Activated CD4-positive, CD25-positive, alpha-beta regulatory T cell treated with anti-CD3 and anti-CD28 coated beads, Interleukin-2, amount 50 U/mL, for 16 hours (primary cell): Measurements from ENCODE around the gene HMGN5.
A peak's percentile ranks its signal among the peaks of the same experiment; 100 is the strongest.

Experiments
- DNase-seq: peaks from one replicate; pipeline ENCODE4 v3.0.0-alpha.2; 2020; ENCODE audit warnings: low read depth, low spot score

The HMGN5 gene, protein sequence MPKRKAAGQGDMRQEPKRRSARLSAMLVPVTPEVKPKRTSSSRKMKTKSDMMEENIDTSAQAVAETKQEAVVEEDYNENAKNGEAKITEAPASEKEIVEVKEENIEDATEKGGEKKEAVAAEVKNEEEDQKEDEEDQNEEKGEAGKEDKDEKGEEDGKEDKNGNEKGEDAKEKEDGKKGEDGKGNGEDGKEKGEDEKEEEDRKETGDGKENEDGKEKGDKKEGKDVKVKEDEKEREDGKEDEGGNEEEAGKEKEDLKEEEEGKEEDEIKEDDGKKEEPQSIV

DNA sequence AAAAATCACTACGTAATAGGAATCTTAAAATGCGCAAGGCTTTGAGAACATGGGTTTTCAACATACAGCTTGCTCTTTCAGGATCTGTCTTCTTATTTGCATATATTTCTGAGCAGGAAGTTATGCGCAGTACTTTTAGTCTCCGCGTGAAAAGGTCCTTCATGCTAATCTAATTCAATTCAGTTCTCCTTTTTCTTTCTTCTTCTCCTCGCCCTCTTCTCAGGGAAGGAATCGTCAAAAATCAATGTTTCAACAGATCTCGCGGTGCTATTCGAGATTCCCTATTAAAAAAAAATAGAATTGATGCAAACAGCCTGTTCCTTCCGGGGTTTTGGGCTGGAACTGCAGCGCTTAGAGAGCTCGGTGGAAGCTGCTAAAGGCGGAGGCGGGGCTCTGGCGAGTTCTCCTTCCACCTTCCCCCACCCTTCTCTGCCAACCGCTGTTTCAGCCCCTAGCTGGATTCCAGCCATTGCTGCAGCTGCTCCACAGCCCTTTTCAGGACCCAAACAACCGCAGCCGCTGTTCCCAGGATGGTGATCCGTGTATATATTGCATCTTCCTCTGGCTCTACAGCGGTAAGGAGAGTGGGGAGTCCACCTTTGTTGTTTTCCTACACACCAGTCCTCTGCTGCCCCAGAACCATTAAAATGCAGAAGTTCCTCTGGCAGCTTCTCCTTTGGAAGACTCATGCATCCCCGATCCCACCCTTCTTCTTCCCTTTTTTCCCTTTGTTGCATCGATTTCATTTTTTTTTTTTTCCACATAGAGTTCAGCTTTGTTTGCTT lies at the start of gene HMGN5, which contains the start of gene SH3BGRL:
HMGN5 (minus strand) TSS at position 243 of the 785 bp plus-strand sequence. CDS start 80,364 bp downstream, outside the sequence.
SH3BGRL (plus strand) TSS at position 432 of the 785 bp plus-strand sequence; CDS start at position 531, 99 bp downstream.
- peak; percentile 30 for DNase-seq

DNA sequence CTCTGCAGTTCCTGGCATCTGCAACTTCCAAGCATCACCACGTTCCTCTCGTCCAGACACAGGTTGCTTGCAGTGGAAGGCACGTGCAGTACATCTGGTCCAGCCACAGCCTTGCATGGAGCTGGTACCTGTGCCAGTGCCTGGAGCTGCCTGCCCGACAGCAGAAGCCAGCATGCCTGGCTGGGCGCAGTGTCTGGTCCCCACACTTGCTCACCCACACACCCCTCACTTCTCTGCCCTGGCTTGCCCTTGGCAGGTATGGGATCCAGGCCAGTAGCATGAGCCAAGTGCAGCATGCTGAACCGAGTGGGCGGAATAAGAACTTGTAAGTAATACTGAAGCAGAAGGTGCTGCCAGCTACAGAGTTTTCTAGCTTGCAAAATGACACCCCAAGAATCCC lies 40.0 kb upstream of the HMGN5 start:
- DNase-seq: no peak

DNA sequence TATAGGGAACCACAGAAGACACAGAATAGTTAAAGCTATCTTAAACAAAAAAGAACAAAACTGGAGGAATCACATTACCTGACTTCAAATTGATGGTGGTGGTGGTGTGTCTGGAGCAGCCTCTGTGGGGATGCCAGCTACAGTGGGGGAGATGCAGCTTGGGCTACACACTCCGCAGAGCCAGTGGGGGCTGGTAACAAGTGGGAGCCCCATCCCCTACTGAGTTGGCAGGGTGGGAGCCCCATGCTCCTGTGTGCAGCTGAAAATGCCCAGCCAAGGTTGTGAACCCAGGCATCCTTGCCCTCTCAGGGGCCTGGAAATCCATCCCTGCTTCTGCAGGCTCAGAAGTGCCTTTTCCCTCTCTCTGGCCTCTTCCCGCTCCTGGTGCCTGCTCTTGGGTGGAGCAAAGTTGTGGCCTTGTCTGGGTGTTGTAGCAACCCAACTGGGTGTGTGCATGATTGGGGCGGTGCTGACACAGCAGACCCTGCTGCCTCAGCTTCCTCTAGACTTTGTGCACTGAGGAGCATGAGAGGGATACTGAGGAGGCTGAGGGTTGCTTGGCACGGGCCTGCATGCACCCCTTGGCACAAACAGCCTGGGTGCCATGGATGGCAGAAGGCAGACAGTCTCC lies 39.1 kb upstream of the HMGN5 start:
- no peak for DNase-seq

DNA sequence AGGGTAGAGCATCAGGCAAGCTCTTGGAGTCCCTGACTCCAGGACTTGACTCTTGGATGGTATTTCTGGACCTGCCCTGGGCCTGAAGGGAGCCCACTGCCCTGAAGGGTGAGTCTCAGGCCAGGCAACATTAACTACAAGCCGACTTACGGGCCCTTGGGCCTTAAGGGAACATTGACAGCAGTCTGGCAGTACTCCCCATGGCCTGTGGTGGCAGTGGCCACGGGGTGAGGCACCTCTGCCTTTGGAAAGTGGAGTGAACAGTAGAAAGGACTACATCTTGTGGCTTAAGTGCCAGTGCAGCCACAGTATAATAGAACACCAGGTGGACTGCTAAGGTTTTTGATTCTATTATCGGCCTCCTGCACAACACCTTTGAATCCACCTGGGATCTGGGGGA lies 36.5 kb upstream of the HMGN5 start:
- DNase-seq: no peak

DNA sequence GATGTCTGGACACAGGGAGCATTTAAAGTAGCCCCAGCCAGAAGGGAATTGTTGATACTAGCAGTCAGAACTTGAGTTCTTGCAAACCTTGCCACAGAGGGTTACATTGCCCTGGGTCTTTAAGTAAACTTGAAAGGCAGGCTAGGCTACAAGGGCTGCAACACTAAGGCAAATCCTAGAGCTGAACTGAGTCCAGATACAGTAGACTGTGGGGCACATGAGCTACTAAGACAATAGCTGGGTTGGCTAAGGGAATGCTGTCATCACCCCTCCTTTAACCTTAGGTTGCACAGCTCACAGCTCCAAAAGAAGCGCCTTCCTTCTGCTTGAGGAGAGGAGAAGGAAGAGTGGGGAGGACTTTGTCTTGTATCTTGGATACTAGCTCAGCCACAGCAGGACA lies 35.8 kb upstream of the HMGN5 start:
- DNase-seq: no peak

DNA sequence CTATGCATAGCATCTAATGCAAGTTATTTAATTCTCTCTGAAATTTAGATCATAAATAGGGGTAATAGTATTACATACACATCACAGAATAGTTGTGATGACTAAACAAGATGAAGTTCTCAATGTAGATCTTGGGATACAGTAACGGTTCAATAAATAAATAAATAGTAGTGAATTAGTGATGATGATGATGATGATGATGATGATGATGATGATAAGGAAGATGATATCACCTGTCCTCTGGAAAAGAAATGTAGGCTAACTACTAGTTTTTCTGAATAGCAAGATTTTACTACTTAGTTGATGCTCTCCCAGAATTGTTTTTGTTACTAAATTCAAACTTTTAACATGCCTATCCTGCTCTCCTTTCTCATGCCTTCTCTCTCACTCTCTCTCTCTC lies 30.5 kb upstream of the HMGN5 start:
- DNase-seq: no peak

DNA sequence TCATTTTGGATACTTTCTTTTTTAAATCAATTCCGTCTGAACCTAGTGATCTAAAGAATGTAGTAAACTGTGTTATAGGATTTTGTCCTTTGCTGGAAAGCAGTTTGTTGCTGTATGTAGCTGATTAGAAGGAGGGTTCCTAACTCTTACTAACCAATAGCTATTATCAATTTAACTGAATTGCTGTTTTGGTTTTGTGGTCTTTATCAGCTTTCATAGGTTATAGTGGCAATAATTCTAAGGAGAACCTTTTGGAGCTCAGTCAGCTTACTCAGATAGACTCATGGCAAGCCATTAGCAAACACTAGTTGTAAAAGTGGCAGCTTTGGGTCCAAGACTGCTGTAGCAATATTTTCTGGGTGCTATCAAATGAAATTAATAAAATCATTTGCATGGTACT lies 29.8 kb upstream of the HMGN5 start:
- DNase-seq: no peak

DNA sequence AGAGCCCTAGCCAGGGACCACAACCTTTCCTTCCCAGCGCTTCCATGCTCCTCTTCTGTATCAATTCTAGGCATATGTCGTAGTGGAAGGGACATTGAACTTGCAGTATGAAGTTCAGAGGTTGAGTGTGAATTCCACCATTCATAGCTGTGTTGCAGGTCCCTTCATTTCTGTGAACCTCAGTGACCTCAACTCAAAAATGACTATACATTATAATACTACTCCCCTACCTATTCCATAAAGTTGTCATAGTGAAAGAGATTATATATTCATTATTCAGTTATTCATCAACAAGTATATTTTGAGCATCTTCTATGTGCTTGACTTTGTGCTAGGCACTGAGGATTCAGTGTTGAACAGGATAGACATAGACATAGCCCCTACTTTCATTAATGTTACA lies 28.2 kb upstream of the HMGN5 start:
- DNase-seq: no peak

DNA sequence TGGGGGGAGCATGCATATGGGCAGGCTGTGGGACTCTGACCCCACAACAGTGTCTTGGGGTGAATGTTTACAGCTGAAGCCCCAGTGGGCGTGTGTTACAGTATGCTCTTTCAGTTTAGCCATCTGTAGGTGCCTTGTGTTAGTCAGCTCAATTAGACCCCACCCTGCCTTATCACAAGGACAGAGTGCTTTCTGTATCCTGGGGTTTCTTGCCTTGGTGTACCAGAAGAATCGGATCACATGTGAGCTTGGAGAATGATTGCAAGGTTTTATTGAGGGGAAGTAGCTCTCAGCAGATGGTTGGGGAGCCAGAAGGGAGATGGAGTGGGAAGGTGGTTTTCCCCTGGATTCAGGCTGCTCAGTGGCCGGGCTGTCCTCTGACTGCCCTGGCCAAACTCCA lies 27.5 kb upstream of the HMGN5 start:
- no peak for DNase-seq

DNA sequence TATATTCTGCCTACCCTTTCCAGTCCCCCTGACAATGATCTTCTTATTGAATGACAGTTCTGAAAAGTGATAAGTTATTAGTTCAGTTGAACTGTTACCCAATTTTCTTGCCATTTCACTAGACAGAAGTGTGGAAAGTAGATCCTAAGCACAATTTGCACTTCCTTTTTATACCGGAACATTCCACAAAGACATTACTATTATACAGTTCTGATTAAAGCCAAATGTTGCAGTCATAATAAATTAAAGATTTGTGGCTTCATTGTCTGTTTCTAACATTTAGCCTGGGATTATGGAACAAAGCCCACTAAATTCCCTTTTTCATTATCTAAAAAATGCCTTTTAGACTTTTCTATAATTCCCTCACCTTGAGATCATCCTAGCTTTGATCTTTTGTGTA lies 14.0 kb upstream of the HMGN5 start:
- DNase-seq: no peak

DNA sequence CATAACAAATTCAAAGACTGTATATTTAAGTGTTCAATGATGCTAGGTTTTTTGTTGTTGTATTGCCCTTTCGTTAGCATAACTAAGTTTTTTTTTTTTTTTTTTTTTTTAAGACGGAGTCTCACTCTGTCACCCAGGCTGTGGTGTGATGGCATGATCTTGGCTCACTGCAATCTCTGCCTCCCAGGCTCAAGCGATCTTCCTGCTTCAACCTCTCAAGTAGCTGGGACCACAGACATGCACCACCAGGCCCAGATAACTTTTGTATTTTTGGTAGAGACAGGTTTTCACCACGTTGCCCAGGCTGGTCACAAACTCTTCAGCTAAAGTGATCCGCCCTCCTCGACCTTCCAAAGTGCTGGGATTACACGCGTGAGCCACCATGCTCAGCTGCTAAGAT lies 7.2 kb upstream of the HMGN5 start:
- no peak for DNase-seq

DNA sequence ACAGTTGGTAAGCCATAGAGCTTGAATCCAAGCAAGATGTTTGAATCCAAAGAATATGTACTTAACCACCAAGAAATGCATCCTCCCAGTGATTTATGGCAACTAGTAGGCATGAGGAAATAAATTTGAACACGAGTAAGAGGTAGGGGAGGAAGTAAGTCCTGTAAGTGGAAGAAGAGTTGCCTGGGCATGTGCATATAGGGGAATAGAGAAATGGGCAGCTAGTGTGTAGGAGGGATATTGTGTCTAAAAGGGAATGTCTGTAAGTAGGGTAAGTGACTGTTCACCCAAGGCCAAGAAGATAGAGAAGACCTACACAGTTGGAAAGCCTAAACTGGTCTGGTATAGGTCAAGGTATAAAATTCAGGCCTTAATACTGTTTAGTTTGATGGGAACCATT lies 4.8 kb upstream of the HMGN5 start:
- no peak for DNase-seq

DNA sequence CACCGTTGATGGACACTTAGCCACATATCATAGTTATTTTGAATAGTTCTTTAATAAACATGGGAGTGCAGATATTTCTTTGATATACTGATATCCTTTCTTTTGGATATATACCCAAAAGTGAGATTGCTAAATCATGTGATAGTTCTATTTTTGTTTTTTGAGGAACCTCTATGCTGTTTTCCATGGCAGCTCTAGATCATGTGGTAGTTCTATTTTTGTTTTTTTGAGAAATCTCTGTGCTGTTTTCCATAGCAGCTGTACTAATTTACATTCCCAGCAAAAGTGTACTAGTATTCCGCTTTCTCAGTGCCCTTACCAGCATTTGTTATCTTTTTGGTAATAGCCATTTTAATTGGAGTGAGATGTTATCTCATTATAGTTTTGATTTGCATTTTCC lies 3.8 kb upstream of the HMGN5 start:
- no peak for DNase-seq

DNA sequence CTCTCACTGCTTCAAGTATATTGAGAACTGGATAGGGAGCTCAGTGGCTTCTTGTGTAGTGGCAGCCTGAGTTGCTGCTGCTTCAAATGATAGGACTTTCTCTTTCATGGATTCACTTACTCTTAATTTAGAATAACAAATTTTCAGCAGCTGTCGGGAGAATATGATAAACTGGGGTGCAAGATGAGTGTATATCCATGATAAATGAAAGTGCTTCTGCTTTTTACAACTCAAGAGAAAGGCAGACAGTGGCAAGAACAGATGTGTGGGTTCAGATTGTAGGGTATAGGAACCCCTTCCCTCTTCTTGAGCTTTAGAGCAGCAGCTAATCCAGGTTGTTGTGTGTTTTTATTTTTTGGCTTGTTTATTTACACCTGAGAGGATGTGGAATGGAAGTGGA lies 1.2 kb upstream of the HMGN5 start:
- DNase-seq: no peak

DNA sequence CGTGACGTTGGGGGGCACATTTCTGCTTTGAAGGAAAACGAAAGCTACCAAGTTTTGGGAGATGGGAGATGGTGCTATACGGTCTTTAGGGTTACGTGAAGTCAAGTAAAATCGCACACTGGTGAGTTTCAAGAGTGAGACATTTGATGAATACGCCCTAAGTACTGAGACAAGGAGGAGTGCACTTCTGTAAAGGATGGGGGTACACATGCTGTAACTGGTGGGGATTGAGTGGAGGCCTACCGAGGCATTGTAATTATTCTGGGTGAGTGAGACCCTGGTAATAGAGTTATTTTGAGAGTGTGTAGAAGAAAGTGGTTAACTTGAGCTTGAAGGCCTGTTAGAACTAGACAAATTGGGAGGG lies 725 bp upstream of the HMGN5 start:
- no peak for DNase-seq

DNA sequence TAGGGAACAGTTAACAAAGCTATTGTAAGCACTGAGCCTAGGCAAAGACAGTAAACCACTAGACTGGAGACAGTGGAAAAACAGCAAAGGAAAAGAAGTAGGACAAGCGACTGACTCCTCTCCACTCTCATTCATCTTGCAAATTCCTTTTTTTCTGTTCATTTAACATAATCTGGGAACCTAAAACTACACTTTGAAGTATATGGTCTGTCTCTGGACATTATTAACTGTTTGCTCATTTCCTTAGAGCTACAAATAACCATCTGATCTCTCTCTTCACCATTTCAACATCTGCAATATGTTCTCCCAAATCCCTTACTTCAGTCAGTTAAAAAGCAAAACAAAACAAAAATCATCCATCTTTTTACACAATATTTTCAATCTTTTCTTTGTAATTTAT lies 642 bp downstream of the HMGN5 start:
- DNase-seq: no peak

DNA sequence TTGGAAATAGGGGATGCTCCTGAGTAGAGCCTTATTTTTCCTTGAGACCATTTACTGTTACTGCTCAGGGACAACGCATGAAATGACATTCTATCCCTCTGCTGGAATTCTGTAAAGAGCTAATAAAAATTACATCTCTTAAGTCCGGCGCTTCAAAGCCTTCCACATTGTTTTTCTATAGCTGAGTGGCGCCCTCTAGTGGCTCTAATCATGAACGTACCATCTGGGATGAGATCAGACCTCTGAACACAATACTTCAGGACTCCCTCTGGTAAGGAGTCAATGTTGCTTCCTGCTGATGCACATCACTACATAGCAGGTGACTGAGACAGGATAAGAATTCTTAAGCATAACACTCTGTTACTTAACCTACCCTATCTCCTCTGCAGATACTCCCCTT lies 6.0 kb downstream of the HMGN5 start:
- peak; percentile 42 for DNase-seq

DNA sequence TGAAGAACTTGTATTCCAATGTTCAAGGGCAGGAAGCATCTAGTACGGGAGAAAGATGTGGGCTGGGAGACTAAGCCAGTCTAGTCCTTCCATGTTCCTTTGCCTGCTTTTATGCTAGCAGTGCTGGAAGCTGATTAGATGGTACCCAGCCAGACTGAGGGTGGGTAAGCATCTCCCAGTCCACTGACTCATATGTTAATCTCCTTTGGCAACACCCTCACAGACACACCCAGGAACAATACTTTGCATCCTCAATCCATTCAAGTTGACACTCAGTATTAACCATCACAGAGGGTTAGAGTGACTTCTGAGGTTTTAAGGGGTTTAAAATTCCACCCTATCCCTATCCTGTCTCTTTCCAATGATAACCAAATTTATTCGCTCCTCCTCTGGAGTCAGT lies 6.5 kb downstream of the HMGN5 start:
- no peak for DNase-seq

DNA sequence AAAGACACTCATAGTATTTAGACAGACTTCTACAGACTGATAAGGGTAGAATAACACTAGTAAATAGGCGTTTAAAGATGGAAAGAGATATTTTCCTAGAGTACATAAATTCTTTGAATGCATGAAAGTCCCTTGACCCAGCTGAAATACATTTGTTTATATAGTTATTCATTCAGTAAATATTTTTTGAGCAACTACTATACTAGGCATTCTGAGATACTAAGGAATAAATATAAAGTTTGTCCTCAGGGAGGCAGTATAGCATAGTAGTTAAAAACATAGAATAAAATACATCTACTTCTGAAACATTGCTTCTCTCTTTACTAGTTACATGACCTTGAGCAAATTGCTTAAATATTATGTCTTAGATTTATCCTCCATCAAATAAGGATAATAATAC lies 27.4 kb downstream of the HMGN5 start:
- no peak for DNase-seq

DNA sequence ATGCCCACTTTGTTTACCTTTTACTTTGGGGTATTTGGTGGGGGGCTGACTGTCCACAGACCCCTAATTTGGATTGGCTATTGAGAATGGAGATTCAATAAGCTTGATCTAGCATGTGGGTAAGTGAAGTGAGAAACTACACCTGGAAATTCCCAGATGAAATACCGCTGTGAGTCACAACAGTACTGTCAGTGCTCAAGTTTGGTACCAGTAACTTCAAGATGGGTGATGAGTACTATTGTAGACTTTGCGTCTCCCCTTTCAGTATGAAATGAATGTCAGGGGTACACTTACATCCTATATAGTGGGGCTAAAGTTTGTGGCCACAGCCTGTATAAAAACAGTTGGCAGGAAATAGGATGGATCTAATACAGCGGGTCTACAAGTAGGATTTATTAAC lies 33.3 kb downstream of the HMGN5 start:
- no peak for DNase-seq

DNA sequence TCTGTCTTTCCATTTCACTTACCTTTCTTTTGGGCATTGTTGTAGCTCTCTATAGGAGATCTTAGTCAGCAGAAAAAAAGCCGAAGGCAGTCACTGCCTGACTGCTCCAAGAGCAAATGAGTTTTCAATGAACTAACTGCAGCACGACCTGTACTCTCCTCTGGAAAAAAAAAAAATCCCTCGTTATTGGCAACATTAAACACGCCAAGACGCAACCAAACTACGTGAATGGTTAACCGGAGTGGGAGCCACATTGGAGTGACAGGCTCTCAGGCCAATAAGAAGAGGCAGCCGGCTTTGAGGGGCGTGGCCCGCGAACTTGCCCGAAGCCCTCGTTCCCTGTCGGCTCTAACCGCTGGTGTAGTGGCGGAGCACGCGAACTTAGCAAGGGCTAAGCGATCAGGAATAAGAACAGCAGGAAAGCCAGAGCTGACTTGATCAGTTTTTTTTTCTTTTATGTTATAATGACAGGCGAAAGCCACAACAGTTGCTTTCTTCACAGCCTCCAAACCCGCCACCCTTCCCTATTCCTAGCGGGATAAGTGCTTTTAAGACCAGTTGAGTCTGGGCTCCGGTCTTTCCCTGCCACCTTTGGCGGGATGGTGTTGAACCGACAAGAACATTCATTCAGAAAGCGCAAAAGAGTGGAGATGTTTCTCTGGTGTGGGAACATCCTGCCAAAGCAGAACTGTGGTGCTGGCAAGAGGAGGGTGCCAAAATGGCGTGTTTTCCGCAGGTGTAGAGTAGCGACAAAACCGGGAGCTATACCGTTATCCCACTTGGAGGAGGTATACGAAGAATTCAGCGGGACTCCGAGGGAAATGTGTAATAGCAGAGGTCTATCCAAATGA lies 80.0 kb downstream of the HMGN5 start:
- DNase-seq: peak; percentile 44

DNA sequence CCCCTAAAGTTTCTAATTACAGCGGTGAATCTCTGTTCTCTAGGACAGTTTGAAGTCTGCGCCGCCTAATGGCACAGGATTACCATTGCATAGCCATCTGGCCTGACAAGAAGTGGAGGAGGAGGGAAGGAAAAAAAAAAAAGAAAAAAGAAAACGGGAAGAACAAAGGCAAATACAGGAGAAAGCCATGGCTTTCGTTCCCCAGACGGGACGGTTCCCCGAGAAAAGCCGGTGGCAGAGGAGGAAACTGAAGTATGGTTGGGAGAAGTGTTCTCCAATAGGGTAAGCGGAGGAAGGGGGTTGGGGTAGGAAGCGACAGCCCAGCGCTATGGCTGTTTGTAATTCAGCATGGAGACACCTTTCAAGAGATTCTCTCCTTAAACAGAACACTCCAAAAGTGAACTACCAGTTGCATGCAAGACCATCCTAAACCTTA lies 80.8 kb downstream of the HMGN5 start:
- DNase-seq: no peak
